K562 (cell line): Measurements from ENCODE around the gene C2CD4D.

Experiments used
- CHAMP1 ChIP-seq: fragments of 450-650 bp; IDR thresholded peaks from 2 replicates; pipeline ENCODE4 v1.6.1; 2016; ENCODE audit warnings: mild to moderate bottlenecking
- CTCF ChIP-seq, 3 experiments: IDR thresholded peaks in 2 of 3; conservative IDR thresholded peaks in 1 of 3; 2 replicates each; pipeline ENCODE4 v1.5.1; 2011 to 2012; ENCODE audit warnings: low read length in 3 of 3, mild to moderate bottlenecking in 3 of 3, control low read depth in 2 of 3, improper control_type of control experiment in 1 of 3, inconsistent platforms in 1 of 3, low read depth in 1 of 3, mixed read lengths in 1 of 3, moderate library complexity in 1 of 3; ENCODE audit not compliant: insufficient read depth in 2 of 3
- EZH2 ChIP-seq: IDR thresholded peaks from 2 replicates; pipeline ENCODE4 v1.6.1; 2012; ENCODE audit warnings: low read depth, mild to moderate bottlenecking, inconsistent platforms, low read length, borderline replicate concordance
- GATA2 ChIP-seq: sonication (generic); formaldehyde crosslinking; IDR thresholded peaks from 2 replicates; pipeline ENCODE4 v1.4.0; 2020; ENCODE audit warnings: mild to moderate bottlenecking, missing genetic modification reagents
- HIVEP1 ChIP-seq: fragments of 250-450 bp; sonication (Bioruptor Pico); IDR thresholded peaks from 2 replicates; pipeline ENCODE4 v1.4.0; 2020; ENCODE audit warnings: mild to moderate bottlenecking
- MEF2A ChIP-seq: IDR thresholded peaks from 2 replicates; pipeline ENCODE4 v1.6.1; 2011; ENCODE audit warnings: low read depth, mild to moderate bottlenecking, low read length, moderate library complexity; ENCODE audit not compliant: control insufficient read depth
- NCOA1 ChIP-seq: fragments of 450-650 bp; IDR thresholded peaks from 2 replicates; pipeline ENCODE4 v1.6.1; 2016; ENCODE audit warnings: low read depth
- RBM34 ChIP-seq: fragments of 200-400 bp; formaldehyde crosslinking; IDR thresholded peaks from 2 replicates; pipeline ENCODE4 v1.6.1; 2018; ENCODE audit warnings: low read length, borderline replicate concordance; ENCODE audit not compliant: insufficient read depth
- SRSF9 ChIP-seq: fragments of 200-400 bp; formaldehyde crosslinking; IDR thresholded peaks from 2 replicates; pipeline ENCODE4 v1.6.1; 2017; ENCODE audit warnings: low read depth, low read length, borderline replicate concordance
- TF ChIP-seq, protein P1 (sequence below): fragments of 250-450 bp; sonication (Bioruptor Pico); IDR thresholded peaks from 2 replicates; pipeline ENCODE4 v1.8.0; 2022; ENCODE audit warnings: moderate library complexity, mild to moderate bottlenecking, inconsistent platforms
- TF ChIP-seq, protein P2 (sequence below): fragments of 250-450 bp; sonication (Bioruptor Pico); IDR thresholded peaks from 2 replicates; pipeline ENCODE4 v1.6.1; 2021; ENCODE audit warnings: mild to moderate bottlenecking

GRCh38 chr1:151843398-151843797 is 3.8 kb upstream of the C2CD4D start:
- TF ChIP-seq EZH2, result no peak
- TF ChIP-seq CTCF (IDR thresholded peaks at IDR 0.05 in 2 of 3, conservative IDR thresholded peaks at IDR 0.05 in 1 of 3; ENCODE audit: insufficient read depth in 2 of 3, low read depth in 1 of 3, low read length in 3 of 3), result no peak
- no peak for TF ChIP-seq NCOA1
- TF ChIP-seq MEF2A, result no peak
- TF ChIP-seq RBM34, result no peak
- TF ChIP-seq SRSF9, result no peak
- TF ChIP-seq, protein P1, sequence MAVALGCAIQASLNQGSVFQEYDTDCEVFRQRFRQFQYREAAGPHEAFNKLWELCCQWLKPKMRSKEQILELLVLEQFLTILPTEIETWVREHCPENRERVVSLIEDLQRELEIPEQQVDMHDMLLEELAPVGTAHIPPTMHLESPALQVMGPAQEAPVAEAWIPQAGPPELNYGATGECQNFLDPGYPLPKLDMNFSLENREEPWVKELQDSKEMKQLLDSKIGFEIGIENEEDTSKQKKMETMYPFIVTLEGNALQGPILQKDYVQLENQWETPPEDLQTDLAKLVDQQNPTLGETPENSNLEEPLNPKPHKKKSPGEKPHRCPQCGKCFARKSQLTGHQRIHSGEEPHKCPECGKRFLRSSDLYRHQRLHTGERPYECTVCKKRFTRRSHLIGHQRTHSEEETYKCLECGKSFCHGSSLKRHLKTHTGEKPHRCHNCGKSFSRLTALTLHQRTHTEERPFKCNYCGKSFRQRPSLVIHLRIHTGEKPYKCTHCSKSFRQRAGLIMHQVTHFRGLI, result no peak
- no peak for TF ChIP-seq HIVEP1
- no peak for TF ChIP-seq CHAMP1
- TF ChIP-seq, protein P2, sequence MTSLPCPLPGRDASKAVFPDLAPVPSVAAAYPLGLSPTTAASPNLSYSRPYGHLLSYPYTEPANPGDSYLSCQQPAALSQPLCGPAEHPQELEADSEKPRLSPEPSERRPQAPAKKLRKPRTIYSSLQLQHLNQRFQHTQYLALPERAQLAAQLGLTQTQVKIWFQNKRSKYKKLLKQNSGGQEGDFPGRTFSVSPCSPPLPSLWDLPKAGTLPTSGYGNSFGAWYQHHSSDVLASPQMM (CRISPR knock-in tag), result no peak
- no peak for TF ChIP-seq GATA2 (CRISPR knock-in tag)
